Fibroblast of lung (primary cell): ENCODE results near the gene TMEM176B. TPM values are rescaled to one million over a fixed set of nuclear protein-coding genes. Genes with fewer than 3 reads are reported as not detected.

Experiments used
- DNase-seq, 2 donors: peaks; one replicate each; pipeline versions ENCODE4 v3.0.0 to v3.0.0-alpha.2; 2010; ENCODE audit warnings: low read depth in 2 of 2
- H2AFZ ChIP-seq: 2 replicates; pipeline ENCODE4 v1.5.1; 2012; ENCODE audit warnings: low read length, control low read depth, inconsistent platforms
- H3K27ac ChIP-seq: 2 replicates; pipeline ENCODE4 v1.5.1; 2011; ENCODE audit warnings: low read length, control low read depth; ENCODE audit not compliant: insufficient read depth
- H3K27me3 ChIP-seq: 2 replicates; pipeline ENCODE4 v1.5.1; 2011; ENCODE audit warnings: mild to moderate bottlenecking, low read length; ENCODE audit not compliant: control insufficient read depth, insufficient read depth
- H3K36me3 ChIP-seq: 2 replicates; pipeline ENCODE4 v1.5.1; 2011; ENCODE audit warnings: low read length; ENCODE audit not compliant: control insufficient read depth, insufficient read depth
- H3K4me1 ChIP-seq: 2 replicates; pipeline ENCODE4 v1.5.1; 2011; ENCODE audit warnings: low read length; ENCODE audit not compliant: control insufficient read depth, insufficient read depth; ENCODE audit errors: extremely low read depth
- H3K4me2 ChIP-seq: 2 replicates; pipeline ENCODE4 v1.5.1; 2011; ENCODE audit warnings: low read length, control low read depth; ENCODE audit not compliant: insufficient read depth; ENCODE audit errors: extremely low read depth
- H3K4me3 ChIP-seq, 4 experiments: fragments of 200-600 bp in 1 of 4; sonication (generic) in 1 of 4; replicated peaks in 1 of 4; 2 replicates each; pipeline ENCODE4 v1.5.1; 2011 to 2016; ENCODE audit warnings: low read length in 4 of 4, low read depth in 3 of 4, mild to moderate bottlenecking in 3 of 4, control low read depth in 2 of 4, inconsistent platforms in 1 of 4, mixed read lengths in 1 of 4; ENCODE audit not compliant: insufficient read depth in 1 of 4; ENCODE audit errors: control extremely low read depth in 1 of 4
- H3K79me2 ChIP-seq: 2 replicates; pipeline ENCODE4 v1.5.1; 2012; ENCODE audit warnings: mild to moderate bottlenecking, low read length, inconsistent platforms; ENCODE audit not compliant: control insufficient read depth, insufficient read depth
- H3K9ac ChIP-seq: 2 replicates; pipeline ENCODE4 v1.5.1; 2011; ENCODE audit warnings: mild to moderate bottlenecking, low read length, control low read depth; ENCODE audit not compliant: insufficient read depth
- H3K9me3 ChIP-seq: 2 replicates; pipeline ENCODE4 v1.5.1; 2012; ENCODE audit warnings: low read depth, low read length; ENCODE audit not compliant: control insufficient read depth, insufficient read depth
- H4K20me1 ChIP-seq: 2 replicates; pipeline ENCODE4 v1.5.1; 2011; ENCODE audit warnings: low read length; ENCODE audit not compliant: control insufficient read depth, insufficient read depth; ENCODE audit errors: extremely low read depth
- CTCF ChIP-seq, 2 donors: IDR thresholded peaks in 1 of 2; conservative IDR thresholded peaks in 1 of 2; 1 replicate in 1 of 2; 2 replicates in 1 of 2; pipeline ENCODE4 v1.5.1; 2011 to 2012; ENCODE audit warnings: low read length in 2 of 2, control low read depth in 1 of 2, inconsistent platforms in 1 of 2, low read depth in 1 of 2, mild to moderate bottlenecking in 1 of 2
- EZH2 ChIP-seq: IDR thresholded peaks from 2 replicates; pipeline ENCODE4 v1.5.1; 2012; ENCODE audit warnings: low read length, control low read depth, mild to moderate bottlenecking; ENCODE audit errors: missing control alignments
- polyA plus RNA-seq, 2 donors: library from polyadenylated mRNA; depleted of rRNA in 1 of 2; stranded (reverse) in 1 of 2; unstranded in 1 of 2; fragments of >200 nt; gene quantifications; 2 replicates each; pipeline ENCODE4 v1.2.1, GENCODE V29; 2011 to 2012; ENCODE audit warnings: missing spikeins in 1 of 2
- total RNA-seq: library from RNA; depleted of rRNA; stranded (reverse); fragments of >200 nt; gene quantifications from 2 replicates; pipeline ENCODE4 v1.2.1, GENCODE V29; 2014

Gene TMEM176B
- total and polyA plus RNA-seq, 2 donors (not counting 1 experiment from before 2014, with no cell fraction given): 0.78 to 26.8 TPM

GRCh38 chr7:150797661-150798060 is 2.5 kb downstream of the TMEM176B start:
- no peaks in the 10 kb centered on the region for H3K9me3 ChIP-seq
- no peak for TF ChIP-seq EZH2
- no peak for TF ChIP-seq CTCF (conservative IDR thresholded peaks at IDR 0.05 in 1 of 2, IDR thresholded peaks at IDR 0.05 in 1 of 2; ENCODE audit: low read depth in 1 of 2, low read length in 2 of 2)
- no peak overlapping the region for H3K27ac ChIP-seq
- H2AFZ ChIP-seq: no peak overlapping the region
- DNase-seq: no peak
- peaks cover 15% of the 10 kb centered on the region for H3K27me3 ChIP-seq
- H3K4me3 ChIP-seq: no peak overlapping the region
- H3K79me2 ChIP-seq: no peaks in the 10 kb centered on the region
- no peak overlapping the region for H3K9ac ChIP-seq
- H3K36me3 ChIP-seq: no peaks in the 10 kb centered on the region
- H3K4me1 ChIP-seq: no peaks in the 10 kb centered on the region
- H3K4me2 ChIP-seq: no peak overlapping the region
- H4K20me1 ChIP-seq: no peaks in the 10 kb centered on the region

- H3K4me3 ChIP-seq: no peak overlapping the region
- no peaks in the 10 kb centered on the region for H3K4me1 ChIP-seq
- no peaks in the 10 kb centered on the region for H3K79me2 ChIP-seq
- H2AFZ ChIP-seq: no peak overlapping the region
- no peak for TF ChIP-seq EZH2
- TF ChIP-seq CTCF (conservative IDR thresholded peaks at IDR 0.05 in 1 of 2, IDR thresholded peaks at IDR 0.05 in 1 of 2; ENCODE audit: low read depth in 1 of 2, low read length in 2 of 2): no peak
- H3K9me3 ChIP-seq: no peaks in the 10 kb centered on the region
- no peak overlapping the region for H3K27ac ChIP-seq
- no peak overlapping the region for H3K4me2 ChIP-seq
- no peak overlapping the region for H3K9ac ChIP-seq
- no peaks in the 10 kb centered on the region for H3K27me3 ChIP-seq
- H3K36me3 ChIP-seq: no peaks in the 10 kb centered on the region
- DNase-seq: no peak
- H4K20me1 ChIP-seq: no peaks in the 10 kb centered on the region
Observed at GRCh38 chr7:150793569-150794238, 6.5 kb downstream of the TMEM176B start.

- Histone ChIP-seq H3K79me2 (no peaks in the 10 kb centered on the region), H3K4me3 (no peak overlapping the region), H4K20me1 (no peaks in the 10 kb centered on the region)
Observed at GRCh38 chr7:150791746-150792452, 8.3 kb downstream of the TMEM176B start.

More at GRCh38 chr7:150791746-150792452, 8.3 kb downstream of the TMEM176B start:
- no peak for DNase-seq
- Histone ChIP-seq H2AFZ (no peak overlapping the region), H3K4me2 (no peak overlapping the region), H3K27ac (no peak overlapping the region), H3K9me3 (no peaks in the 10 kb centered on the region), H3K27me3 (no peaks in the 10 kb centered on the region), H3K4me1 (no peaks in the 10 kb centered on the region), H3K9ac (no peak overlapping the region), H3K36me3 (no peaks in the 10 kb centered on the region)
- no peak for TF ChIP-seq CTCF (conservative IDR thresholded peaks at IDR 0.05 in 1 of 2, IDR thresholded peaks at IDR 0.05 in 1 of 2; ENCODE audit: low read depth in 1 of 2, low read length in 2 of 2)
- no peak for TF ChIP-seq EZH2
